ENCODE results near the gene SLC16A12. TPM values are rescaled to one million over a fixed set of nuclear protein-coding genes. Genes with fewer than 3 reads are reported as not detected.

The SLC16A12 gene
- total RNA-seq, 1 experiment from 2014 or later, result 10.9 TPM

- TF ChIP-seq HMGA2 (CRISPR knock-in tag; IDR thresholded peaks at IDR 0.05), result no peak
- TF ChIP-seq ZNF512 (CRISPR knock-in tag; IDR thresholded peaks at IDR 0.05; ENCODE audit: borderline replicate concordance), result no peak
- no peak for TF ChIP-seq ZBTB21 (CRISPR knock-in tag; IDR thresholded peaks at IDR 0.05; ENCODE audit: borderline replicate concordance)
- TF ChIP-seq SMAD4 (CRISPR knock-in tag; IDR thresholded peaks at IDR 0.05), result no peak
- TF ChIP-seq SMAD3 (CRISPR knock-in tag; IDR thresholded peaks at IDR 0.05; ENCODE audit: borderline replicate concordance), result no peak
- TF ChIP-seq ATF1 (CRISPR knock-in tag; IDR thresholded peaks at IDR 0.05), result no peak
- no peak for TF ChIP-seq ZMAT4 (CRISPR knock-in tag; IDR thresholded peaks at IDR 0.05)
- TF ChIP-seq ZNF317 (CRISPR knock-in tag; IDR thresholded peaks at IDR 0.05; ENCODE audit: borderline replicate concordance, low read depth), result no peak
- no peak for TF ChIP-seq IRF1 (CRISPR knock-in tag; IDR thresholded peaks at IDR 0.05)
- no peak for TF ChIP-seq ZNF263 (CRISPR knock-in tag; IDR thresholded peaks at IDR 0.05; ENCODE audit: low read depth)
- TF ChIP-seq EMX1 (CRISPR knock-in tag; IDR thresholded peaks at IDR 0.05), result no peak
- no peak for TF ChIP-seq PRRX2 (CRISPR knock-in tag; IDR thresholded peaks at IDR 0.05)
- no peak for TF ChIP-seq ZNF232 (CRISPR knock-in tag; IDR thresholded peaks at IDR 0.05)
- no peak for TF ChIP-seq KAT7 (CRISPR knock-in tag; IDR thresholded peaks at IDR 0.05; ENCODE audit: borderline replicate concordance)
- TF ChIP-seq CREM (CRISPR knock-in tag; IDR thresholded peaks at IDR 0.05), result no peak
- DNase-seq (ENCODE audit: low spot score) (no peak), ATAC-seq (peak; percentile 55; the same call in 1 of the 2 replicates)
- H3K4me3 Mint-ChIP-seq, result no peak overlapping the region
- H3K9me3 Mint-ChIP-seq, result no peaks in the 10 kb centered on the region
- peak overlapping the region; percentile 4; the same call in 1 of the 2 replicates for H3K27ac Mint-ChIP-seq
- ChIA-PET CTCF (no interaction called here), POLR2A (no interaction called here)
- peaks cover 20% of the 10 kb centered on the region for H3K4me1 Mint-ChIP-seq
- peaks cover 3% of the 10 kb centered on the region; the same call in 1 of the 2 replicates for H3K36me3 Mint-ChIP-seq
- H3K27me3 Mint-ChIP-seq (ENCODE audit: low read depth), result no peaks in the 10 kb centered on the region
These were observed 19.1 kb downstream of the SLC16A12 start for GRCh38 chr10:89516149-89516832.

GRCh38 chr10:89515031-89515841 is 20.2 kb downstream of the SLC16A12 start:
- Mint-ChIP-seq H3K27me3 (ENCODE audit: low read depth) (no peaks in the 10 kb centered on the region), H3K36me3 (peaks cover 13% of the 10 kb centered on the region; the same call in 1 of the 2 replicates)
- CTCF ChIA-PET, result interaction anchor here (0.6 kb wide), 1 partner anchor 20 kb away, joined by 3 read pairs; no protein-coding TSS in a partner anchor

More at GRCh38 chr10:89515031-89515841, 20.2 kb downstream of the SLC16A12 start:
- Mint-ChIP-seq H3K4me3 (no peak overlapping the region), H3K9me3 (peaks cover 3% of the 10 kb centered on the region), H3K27ac (peak overlapping the region; percentile 82), H3K4me1 (peaks cover 20% of the 10 kb centered on the region)
- DNase-seq (ENCODE audit: low spot score) (no peak), ATAC-seq (peak; percentile 30)
- POLR2A ChIA-PET, result no interaction called here
- TF ChIP-seq CTCF (IDR thresholded peaks at IDR 0.05) (no peak), ATF2 (CRISPR knock-in tag; IDR thresholded peaks at IDR 0.05; ENCODE audit: borderline replicate concordance, low read depth) (no peak), RELA (CRISPR knock-in tag; IDR thresholded peaks at IDR 0.05; ENCODE audit: borderline replicate concordance) (no peak), MAX (CRISPR knock-in tag; IDR thresholded peaks at IDR 0.05) (no peak), JAZF1 (CRISPR knock-in tag; IDR thresholded peaks at IDR 0.05) (no peak), ATF1 (CRISPR knock-in tag; IDR thresholded peaks at IDR 0.05) (no peak), ZNF671 (CRISPR knock-in tag; IDR thresholded peaks at IDR 0.05) (no peak), SMAD3 (CRISPR knock-in tag; IDR thresholded peaks at IDR 0.05; ENCODE audit: borderline replicate concordance) (no peak)
